NCI-H2081 treated with DMSO at 0.1 percent for 48 hours (cell line): ENCODE measurements around the gene KIF19.
"Not testable (repeated sequence)": the region's sequence is repeated elsewhere in the genome, so short reads cannot be mapped to it uniquely, and the experiment has no call there.

Experiments
- DNase-seq: peaks from one replicate; lab custom pipeline; 2025; lab: John Stamatoyannopoulos, UW

The KIF19 gene

DNA sequence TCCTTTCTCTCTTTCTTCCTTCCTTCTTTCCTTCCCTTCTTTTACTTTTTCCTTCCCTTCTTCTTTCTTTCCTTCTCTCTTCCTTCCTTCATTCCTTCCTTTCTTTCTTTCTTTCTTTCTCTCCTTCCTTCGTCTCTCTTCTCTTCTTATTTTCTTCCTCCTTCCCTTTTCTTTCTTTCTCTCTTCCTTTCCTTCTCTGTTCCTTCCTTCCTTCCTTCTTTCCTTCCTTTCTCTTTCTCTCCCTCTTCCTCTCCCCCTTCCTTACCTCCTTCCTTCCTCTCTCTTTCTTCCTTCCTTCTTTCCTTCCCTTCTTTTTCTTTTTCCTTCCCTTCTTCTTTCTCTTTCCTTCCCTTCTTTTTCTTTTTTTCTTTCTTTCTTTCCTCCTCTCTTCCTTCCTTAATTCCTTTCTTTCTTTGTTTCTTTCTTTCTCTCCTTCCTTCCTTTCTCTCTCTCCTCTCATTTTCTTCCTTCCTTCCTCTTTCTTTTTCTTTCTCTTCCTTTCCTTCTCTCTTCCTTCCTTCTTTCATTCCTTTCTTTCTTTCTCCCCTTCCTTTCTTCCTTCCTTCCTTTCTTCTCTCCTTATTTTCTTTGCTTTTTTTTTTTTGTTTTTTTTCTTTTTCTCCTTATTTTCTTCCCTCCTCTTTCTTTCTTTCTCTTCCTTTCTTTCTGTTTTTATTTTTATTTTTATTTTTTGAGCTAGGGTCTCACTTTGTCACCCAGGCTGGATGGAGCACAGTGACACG is 64.1 kb downstream of the KIF19 start:
- DNase-seq: no peak

GRCh38 chr17:74390680-74391653 is 64.9 kb downstream of the KIF19 start:
- no peak for DNase-seq

- no peak for DNase-seq
These were observed 65.7 kb downstream of the KIF19 start for GRCh38 chr17:74391771-74392170.

DNA sequence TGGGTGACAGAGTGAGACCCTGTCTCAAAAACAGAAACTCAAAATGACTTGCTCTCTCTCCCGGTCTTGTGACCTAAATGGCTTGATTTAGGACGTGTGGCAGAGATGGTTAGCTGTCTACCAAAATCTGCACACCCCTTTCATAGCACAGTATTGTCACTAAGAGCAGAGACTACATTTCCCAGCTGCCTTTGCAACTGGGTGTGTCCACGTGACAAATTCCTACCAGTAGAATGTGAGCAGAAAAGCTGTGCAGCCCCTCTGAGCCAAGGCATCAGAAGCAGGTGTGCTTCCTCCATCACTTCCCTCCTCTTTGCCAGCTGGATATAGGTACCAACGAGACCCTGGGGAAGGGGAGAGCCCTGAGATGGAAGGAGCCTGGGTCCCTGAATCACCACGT is 66.8 kb downstream of the KIF19 start:
- DNase-seq: no peak

GRCh38 chr17:74393346-74393942 is 67.4 kb downstream of the KIF19 start:
- no peak for DNase-seq

DNA sequence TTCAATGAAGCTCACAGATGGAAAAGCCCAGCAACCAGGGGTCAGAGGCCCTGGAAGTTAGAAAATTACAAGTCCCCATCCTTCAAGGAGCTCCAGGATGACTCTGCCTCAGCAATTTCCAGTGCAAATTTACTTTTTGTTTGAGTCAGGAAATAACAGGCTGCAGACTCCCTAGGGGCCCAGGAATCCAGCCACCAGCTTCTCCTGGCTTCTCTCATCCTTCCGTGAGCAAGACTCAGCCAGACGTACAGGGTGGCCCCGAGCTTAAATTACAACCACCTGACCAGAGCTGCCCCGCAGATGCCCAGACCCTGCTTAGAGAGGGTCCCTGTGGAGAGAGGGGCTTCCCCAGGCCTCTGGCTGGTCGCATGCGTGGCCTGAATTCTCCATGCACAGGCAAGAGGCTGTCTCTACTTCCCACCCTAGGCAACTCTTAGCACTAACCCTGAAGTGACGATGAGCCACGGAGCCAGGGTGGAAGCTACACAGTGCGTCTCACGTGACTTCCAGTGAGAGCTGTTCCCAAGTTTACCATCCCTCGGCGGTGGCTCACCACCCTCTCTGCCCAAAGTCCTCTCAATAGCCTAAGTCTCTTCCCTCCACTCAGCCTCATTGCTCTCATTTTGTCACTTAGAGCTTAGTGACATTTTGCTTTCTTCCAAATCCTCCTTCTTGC is 68.4 kb downstream of the KIF19 start:
- no peak for DNase-seq

DNA sequence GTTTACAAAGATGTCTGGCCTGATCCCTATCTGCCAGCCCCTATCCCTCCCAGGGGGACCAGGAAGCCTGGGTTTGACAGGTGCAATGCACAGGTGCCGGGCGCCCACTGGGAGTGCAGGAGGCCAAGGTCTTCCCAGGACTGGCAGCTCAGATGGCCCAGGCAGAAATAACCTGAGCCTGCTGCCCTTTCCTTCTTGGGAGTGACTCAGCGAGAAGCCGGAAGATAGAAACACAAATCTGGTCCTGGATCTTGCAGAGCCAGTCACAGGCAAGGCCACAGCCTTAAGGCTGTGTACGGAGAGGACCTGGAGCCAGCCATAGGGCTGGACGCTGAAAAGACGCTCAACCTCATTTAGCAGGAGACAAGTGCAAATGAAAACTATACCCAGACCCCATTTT is 69.0 kb downstream of the KIF19 start:
- DNase-seq: no peak

DNA sequence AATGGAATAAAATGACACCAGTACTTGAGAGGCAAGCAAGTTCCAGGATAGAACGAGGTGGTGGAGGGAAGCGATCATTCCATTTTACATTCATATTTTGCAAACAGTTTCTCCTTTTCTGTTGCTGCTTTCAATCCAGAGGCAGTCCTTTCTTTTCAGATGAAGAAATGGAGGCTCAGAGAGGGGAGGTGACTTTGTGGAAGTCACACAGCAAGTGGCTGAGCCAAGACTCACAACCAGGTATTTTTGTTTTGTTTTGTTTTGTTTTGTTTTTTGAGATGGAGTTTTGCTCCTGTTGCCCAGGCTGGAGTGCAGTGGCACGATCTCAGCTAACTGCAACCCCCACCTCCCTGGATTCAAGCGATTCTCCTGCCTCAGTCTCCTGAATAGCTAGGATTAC is 70.5 kb downstream of the KIF19 start:
- no peak for DNase-seq

- no peak for DNase-seq
These were observed 76.0 kb downstream of the KIF19 start for GRCh38 chr17:74402048-74402447.

DNA sequence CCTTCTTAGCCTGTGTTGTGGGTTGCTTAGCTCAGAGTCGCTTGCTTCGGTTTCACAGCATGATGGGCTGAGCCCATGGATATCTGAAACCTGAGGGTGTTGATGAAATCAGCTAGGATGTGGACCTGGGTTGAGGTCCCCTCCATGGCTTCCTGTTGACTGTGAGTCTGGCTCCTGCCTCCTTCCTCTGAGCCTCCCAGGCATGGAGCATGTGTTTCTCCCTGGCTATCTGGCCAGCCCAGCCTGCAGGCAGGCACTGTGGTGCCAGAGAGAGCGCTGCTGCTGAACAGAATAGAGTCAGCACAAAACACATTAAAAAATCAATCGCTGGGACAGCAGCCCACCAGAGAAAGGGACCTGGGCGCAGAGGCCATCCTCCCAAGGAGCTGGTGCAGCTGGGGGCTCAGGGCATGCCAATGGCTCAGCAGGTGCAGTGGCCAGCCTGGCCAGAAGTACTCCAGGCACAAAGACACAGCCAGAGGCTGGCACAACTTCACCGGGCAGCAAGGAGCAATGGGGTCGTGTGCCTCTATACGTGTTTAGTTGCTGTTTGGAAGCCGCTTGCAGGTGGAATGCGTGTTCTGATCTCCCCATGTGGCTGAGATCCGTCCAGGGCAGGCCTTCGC is 77.6 kb downstream of the KIF19 start:
- DNase-seq: no peak

GRCh38 chr17:74404218-74404617 is 78.2 kb downstream of the KIF19 start:
- DNase-seq: no peak

DNA sequence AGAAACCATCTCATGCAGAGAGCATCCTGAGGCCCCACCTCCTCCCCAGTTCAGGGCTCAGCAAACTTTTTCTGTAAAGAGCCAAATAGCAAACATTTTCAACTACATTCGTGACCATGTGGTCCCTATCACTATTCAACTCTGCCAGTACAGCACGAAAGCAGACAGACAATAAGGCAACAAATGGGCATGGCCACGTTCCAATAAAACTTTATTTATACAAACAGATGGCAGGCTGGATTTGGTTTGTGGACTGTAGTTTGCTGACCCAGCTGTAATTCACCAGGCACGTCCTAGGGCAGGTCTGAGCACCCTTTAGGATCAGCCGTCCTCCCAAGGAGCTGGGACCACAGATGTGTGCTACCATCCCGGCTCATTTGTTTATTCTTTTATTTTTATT is 78.8 kb downstream of the KIF19 start:
- DNase-seq: no peak

DNA sequence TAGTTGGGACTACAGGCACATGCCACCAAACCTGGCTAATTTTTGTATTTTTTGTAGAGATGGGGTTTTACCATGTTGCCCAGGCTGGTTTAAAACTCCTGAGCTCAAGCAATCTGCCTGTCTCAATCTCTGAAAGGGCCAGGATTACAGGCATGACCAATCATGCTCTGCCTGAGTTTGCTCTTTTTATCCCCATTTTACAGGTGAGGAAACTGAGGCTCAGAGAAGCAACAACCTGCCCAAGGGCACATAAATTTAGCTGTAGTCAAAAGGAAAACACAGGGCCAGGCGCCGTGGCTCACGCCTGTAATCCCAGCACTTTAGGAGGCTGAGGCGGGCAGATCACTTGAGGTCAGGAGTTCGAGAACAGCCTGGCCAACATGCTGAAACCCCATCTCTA is 79.3 kb downstream of the KIF19 start:
- not testable (repeated sequence) for DNase-seq
